SU-DHL-6 (cell line): ENCODE results near the gene PCBD1.

Experiments
- H2AFZ ChIP-seq: fragments of 200-600 bp; sonication (generic); 2 replicates; pipeline ENCODE4 v1.6.1; 2014; ENCODE audit warnings: low read depth, mild to moderate bottlenecking, moderate library complexity, mixed read lengths, antibody characterized with exemption, low read length; ENCODE audit not compliant: severe bottlenecking
- H3F3A ChIP-seq: fragments of 200-600 bp; shearing (Covaris generic); 2 replicates; pipeline ENCODE4 v1.6.0; 2016; ENCODE audit warnings: antibody characterized with exemption, mild to moderate bottlenecking; ENCODE audit not compliant: insufficient read depth
- H3K27ac ChIP-seq: fragments of 200-600 bp; sonication (generic); 2 replicates; pipeline ENCODE4 v1.5.1; 2016; ENCODE audit warnings: low read depth, mild to moderate bottlenecking, low read length, moderate library complexity, mixed read lengths
- H3K27me3 ChIP-seq: fragments of 200-600 bp; sonication (generic), shearing (Covaris generic); 2 replicates; pipeline ENCODE4 v1.6.0; 2014; ENCODE audit warnings: mild to moderate bottlenecking, low read length
- H3K36me3 ChIP-seq: fragments of 200-600 bp; sonication (generic); 2 replicates; pipeline ENCODE4 v1.6.1; 2014; ENCODE audit warnings: mild to moderate bottlenecking, low read length, mixed read lengths
- H3K4me2 ChIP-seq: fragments of 300-600, 200-600 bp; shearing (Covaris generic), sonication (generic); 2 replicates; pipeline ENCODE4 v1.6.0; 2014; ENCODE audit warnings: low read length, low read depth, mild to moderate bottlenecking; ENCODE audit not compliant: poor library complexity, severe bottlenecking
- H3K4me3 ChIP-seq: fragments of 200-600 bp; sonication (generic); 2 replicates; pipeline ENCODE4 v1.5.1; 2014; ENCODE audit warnings: antibody characterized with exemption, low read length, mild to moderate bottlenecking, mixed read lengths; ENCODE audit not compliant: insufficient read depth, poor library complexity, severe bottlenecking
- H3K79me2 ChIP-seq: fragments of 200-600 bp; sonication (generic); 2 replicates; pipeline ENCODE4 v1.6.1; 2014; ENCODE audit warnings: mild to moderate bottlenecking, low read length, moderate library complexity; ENCODE audit not compliant: insufficient read depth
- H3K9ac ChIP-seq: fragments of 200-600 bp; sonication (generic); 2 replicates; pipeline ENCODE4 v1.7.0; 2014; ENCODE audit warnings: mild to moderate bottlenecking, low read length
- H3K9me2 ChIP-seq: fragments of 200-600 bp; sonication (generic); replicated peaks from 2 replicates; pipeline ENCODE4 v1.6.1; 2014; ENCODE audit warnings: low read length; ENCODE audit not compliant: insufficient read depth
- H3K9me3 ChIP-seq: fragments of 200-600 bp; sonication (generic); 2 replicates; pipeline ENCODE4 v1.6.1; 2014; ENCODE audit warnings: low read length, mixed read lengths; ENCODE audit not compliant: insufficient read depth
- H4K20me1 ChIP-seq: fragments of 200-600 bp; sonication (generic); 2 replicates; pipeline ENCODE4 v1.6.1; 2014; ENCODE audit warnings: low read depth, mild to moderate bottlenecking, antibody characterized with exemption, low read length, moderate library complexity, mixed read lengths
- CTCF ChIP-seq: fragments of 200-600 bp; sonication (generic); IDR thresholded peaks from one replicate; pipeline ENCODE4 v1.5.1; 2017; ENCODE audit warnings: antibody characterized with exemption, mild to moderate bottlenecking, low read length, moderate library complexity; ENCODE audit not compliant: insufficient read depth, poor library complexity, severe bottlenecking
- EZH2phosphoT487 ChIP-seq: fragments of 200-600 bp; sonication (generic), shearing (Covaris generic); conservative IDR thresholded peaks from 2 replicates; pipeline ENCODE4 v1.6.1; 2018; ENCODE audit warnings: mild to moderate bottlenecking, antibody characterized with exemption, low read length, moderate library complexity, mixed read lengths

Gene PCBD1

GRCh38 chr10:70928140-70928539 is 39.8 kb upstream of the PCBD1 start:
- H3K9me2 ChIP-seq, result no peaks in the 10 kb centered on the region
- H3K27ac ChIP-seq, result no peak overlapping the region
- no peak overlapping the region for H3K4me2 ChIP-seq
- H3K4me3 ChIP-seq, result no peak overlapping the region
- no peak overlapping the region for H3K9ac ChIP-seq
- H3K27me3 ChIP-seq, result no peaks in the 10 kb centered on the region
- no peaks in the 10 kb centered on the region for H3F3A ChIP-seq
- H4K20me1 ChIP-seq, result no peaks in the 10 kb centered on the region
- TF ChIP-seq CTCF, result no peak
- no peak for TF ChIP-seq EZH2phosphoT487
- H3K9me3 ChIP-seq, result no peaks in the 10 kb centered on the region
- no peaks in the 10 kb centered on the region for H3K79me2 ChIP-seq
- H2AFZ ChIP-seq, result no peak overlapping the region
- H3K36me3 ChIP-seq, result no peaks in the 10 kb centered on the region

- TF ChIP-seq CTCF (no peak), EZH2phosphoT487 (no peak)
Measured at GRCh38 chr10:70927189-70927943, 39.0 kb upstream of the PCBD1 start.

GRCh38 chr10:70926226-70927000 is 38.0 kb upstream of the PCBD1 start:
- Histone ChIP-seq H3K79me2 (no peaks in the 10 kb centered on the region), H3K9ac (no peak overlapping the region), H3F3A (no peaks in the 10 kb centered on the region), H3K9me3 (no peaks in the 10 kb centered on the region), H3K9me2 (no peaks in the 10 kb centered on the region), H3K27me3 (no peaks in the 10 kb centered on the region), H4K20me1 (no peaks in the 10 kb centered on the region), H3K4me2 (no peak overlapping the region), H3K4me3 (no peak overlapping the region), H3K27ac (no peak overlapping the region), H2AFZ (no peak overlapping the region), H3K36me3 (no peaks in the 10 kb centered on the region)
- TF ChIP-seq EZH2phosphoT487 (no peak), CTCF (no peak)

More at GRCh38 chr10:70927189-70927943, 39.0 kb upstream of the PCBD1 start:
- Histone ChIP-seq H3K79me2 (no peaks in the 10 kb centered on the region), H4K20me1 (no peaks in the 10 kb centered on the region), H3K4me3 (no peak overlapping the region), H3K9me2 (no peaks in the 10 kb centered on the region), H3K27ac (no peak overlapping the region), H3F3A (no peaks in the 10 kb centered on the region), H3K9ac (no peak overlapping the region), H3K9me3 (no peaks in the 10 kb centered on the region), H3K4me2 (no peak overlapping the region), H3K27me3 (no peaks in the 10 kb centered on the region), H3K36me3 (no peaks in the 10 kb centered on the region), H2AFZ (no peak overlapping the region)
